ENCODE data around the gene GPAM.

DNA sequence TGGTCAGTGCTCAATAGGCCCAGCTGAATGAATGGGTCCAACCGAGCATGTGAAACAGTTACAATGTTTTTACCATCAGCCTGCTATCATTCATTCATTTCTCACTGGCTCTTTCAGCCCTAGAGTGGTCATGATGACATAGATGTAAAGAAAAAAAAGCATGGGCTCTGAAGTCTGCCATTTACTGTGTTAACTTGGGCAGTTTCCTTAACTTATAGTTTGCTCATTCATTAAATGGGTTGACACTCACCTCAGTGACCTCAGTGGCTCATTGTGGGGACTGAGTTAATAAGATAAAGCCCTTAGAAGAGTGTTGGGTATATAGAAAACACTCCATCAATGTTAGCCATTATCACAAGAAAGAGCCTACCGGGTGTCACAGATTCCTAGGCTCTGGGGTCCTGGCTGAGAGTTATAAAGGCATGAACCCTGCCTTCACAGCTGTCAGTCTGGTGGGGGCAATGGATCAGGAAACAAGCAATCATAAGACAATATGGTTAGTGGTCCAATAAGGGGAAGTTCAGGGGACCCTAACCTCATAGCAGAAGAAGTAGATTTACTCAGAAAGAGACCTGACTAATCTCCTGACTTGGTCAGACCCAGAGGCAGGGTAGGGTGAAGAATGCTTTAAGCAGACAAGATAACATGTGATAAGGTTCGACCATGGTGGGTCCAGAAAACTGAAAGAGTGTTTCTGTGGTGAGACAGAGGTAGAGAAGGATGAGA is 29.7 kb upstream of the GPAM start:
- no peak for TF ChIP-seq POLR2A (IDR thresholded peaks at IDR 0.05)
- TF ChIP-seq, protein P1, sequence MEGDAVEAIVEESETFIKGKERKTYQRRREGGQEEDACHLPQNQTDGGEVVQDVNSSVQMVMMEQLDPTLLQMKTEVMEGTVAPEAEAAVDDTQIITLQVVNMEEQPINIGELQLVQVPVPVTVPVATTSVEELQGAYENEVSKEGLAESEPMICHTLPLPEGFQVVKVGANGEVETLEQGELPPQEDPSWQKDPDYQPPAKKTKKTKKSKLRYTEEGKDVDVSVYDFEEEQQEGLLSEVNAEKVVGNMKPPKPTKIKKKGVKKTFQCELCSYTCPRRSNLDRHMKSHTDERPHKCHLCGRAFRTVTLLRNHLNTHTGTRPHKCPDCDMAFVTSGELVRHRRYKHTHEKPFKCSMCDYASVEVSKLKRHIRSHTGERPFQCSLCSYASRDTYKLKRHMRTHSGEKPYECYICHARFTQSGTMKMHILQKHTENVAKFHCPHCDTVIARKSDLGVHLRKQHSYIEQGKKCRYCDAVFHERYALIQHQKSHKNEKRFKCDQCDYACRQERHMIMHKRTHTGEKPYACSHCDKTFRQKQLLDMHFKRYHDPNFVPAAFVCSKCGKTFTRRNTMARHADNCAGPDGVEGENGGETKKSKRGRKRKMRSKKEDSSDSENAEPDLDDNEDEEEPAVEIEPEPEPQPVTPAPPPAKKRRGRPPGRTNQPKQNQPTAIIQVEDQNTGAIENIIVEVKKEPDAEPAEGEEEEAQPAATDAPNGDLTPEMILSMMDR (IDR thresholded peaks at IDR 0.05): no peak

Measured in esophagus squamous epithelium (tissue), 4 donors.